Endodermal cell (in vitro differentiated cells): Measurements from ENCODE around the gene IL1RAPL2. TPM values are rescaled to one million over a fixed set of nuclear protein-coding genes. Genes with fewer than 3 reads are reported as not detected.

Experiments used
- DNase-seq: peaks from one replicate; pipeline ENCODE4 v3.0.0-alpha.2; 2017
- H3K27ac ChIP-seq: 2 replicates; pipeline ENCODE4 v1.5.1; 2013; ENCODE audit warnings: mild to moderate bottlenecking, low read depth, low read length, moderate library complexity
- H3K27me3 ChIP-seq: 2 replicates; pipeline ENCODE4 v1.6.1; 2013; ENCODE audit warnings: mild to moderate bottlenecking, low read length, moderate library complexity; ENCODE audit not compliant: insufficient read depth, control insufficient read depth, poor library complexity, severe bottlenecking
- H3K36me3 ChIP-seq: 2 replicates; pipeline ENCODE4 v1.7.0; 2013; ENCODE audit warnings: mild to moderate bottlenecking, low read length, moderate library complexity; ENCODE audit not compliant: control insufficient read depth, insufficient read depth
- H3K4me1 ChIP-seq: one replicate; pipeline ENCODE4 v1.7.0; 2013; ENCODE audit warnings: low read length; ENCODE audit not compliant: control insufficient read depth, insufficient read depth
- H3K4me3 ChIP-seq: 2 replicates; pipeline ENCODE4 v1.5.1; 2013; ENCODE audit warnings: mild to moderate bottlenecking, low read length, moderate library complexity
- H3K9ac ChIP-seq: 2 replicates; pipeline ENCODE4 v1.6.1; 2013; ENCODE audit warnings: mild to moderate bottlenecking, low read length, moderate library complexity; ENCODE audit not compliant: poor library complexity, severe bottlenecking; ENCODE audit errors: extremely low read depth
- H3K9me3 ChIP-seq: 2 replicates; pipeline ENCODE4 v1.6.1; 2013; ENCODE audit warnings: mild to moderate bottlenecking, low read length, moderate library complexity; ENCODE audit not compliant: control insufficient read depth
- H3K27ac Mint-ChIP-seq: 2 replicates; pipeline ENCODE4 v1.8.0; 2020; ENCODE audit warnings: mixed read lengths
- H3K27me3 Mint-ChIP-seq: 2 replicates; pipeline ENCODE4 v1.8.0; 2021; ENCODE audit warnings: mild to moderate bottlenecking, mixed read lengths; ENCODE audit not compliant: insufficient read depth
- H3K36me3 Mint-ChIP-seq: 2 replicates; pipeline ENCODE4 v1.8.0; 2020; ENCODE audit warnings: low read depth, mixed read lengths
- H3K4me1 Mint-ChIP-seq: 2 replicates; pipeline ENCODE4 v1.8.0; 2020; ENCODE audit warnings: mixed read lengths
- H3K4me3 Mint-ChIP-seq: 2 replicates; pipeline ENCODE4 v1.8.0; 2020; ENCODE audit warnings: mild to moderate bottlenecking, moderate library complexity, mixed read lengths
- H3K9me3 Mint-ChIP-seq: 2 replicates; pipeline ENCODE4 v1.8.0; 2020; ENCODE audit warnings: mild to moderate bottlenecking, mixed read lengths
- CTCF ChIP-seq: fragments of 200-600 bp; sonication (generic); conservative IDR thresholded peaks from 2 replicates; pipeline ENCODE4 v1.5.0; 2021; ENCODE audit warnings: antibody characterized with exemption, mild to moderate bottlenecking
- WGBS, 2 experiments: methylation state at CpG; one replicate each; pipeline versions ENCODE4 v1.1.5 to v1.1.7; 2013; ENCODE audit warnings: missing lambda C conversion rate in 2 of 2, mixed read lengths in 1 of 2; ENCODE audit not compliant: insufficient coverage in 1 of 2, insufficient read length in 1 of 2; 5-methylcytosine and 5-hydroxymethylcytosine counted together
- total RNA-seq, 2 donors: library from RNA; stranded (reverse); fragmentation: NEBNext Ultra II Directional in 1 of 2; extraction: Animal tissue kit (Norgen Biotek cat#: 25700) in 1 of 2; gene quantifications; 2 replicates in 1 of 2; 3 replicates in 1 of 2; pipeline ENCODE4 v1.2.1, GENCODE V29; 2021

Gene IL1RAPL2
- total RNA-seq, 2 donors from 2014 or later = 0.13 TPM; not detected in 1

- no peak overlapping the region for H3K27ac ChIP-seq
- no peaks in the 10 kb centered on the region for H3K9me3 ChIP-seq
- no peak overlapping the region for H3K4me3 ChIP-seq
- peaks cover 24% of the 10 kb centered on the region for H3K9me3 Mint-ChIP-seq
- H3K4me1 Mint-ChIP-seq = no peaks in the 10 kb centered on the region
- peak; percentile 75 for TF ChIP-seq CTCF
- no peaks in the 10 kb centered on the region for H3K4me1 ChIP-seq
- H3K27me3 ChIP-seq = no peaks in the 10 kb centered on the region
- H3K27me3 Mint-ChIP-seq = no peaks in the 10 kb centered on the region
- DNase-seq = peak; percentile 71
- no peaks in the 10 kb centered on the region for H3K36me3 ChIP-seq
- H3K36me3 Mint-ChIP-seq = no peaks in the 10 kb centered on the region
- no peak overlapping the region for H3K27ac Mint-ChIP-seq
- H3K9ac ChIP-seq = no peak overlapping the region
- H3K4me3 Mint-ChIP-seq = no peak overlapping the region
- WGBS, 2 experiments = 28% methylated on average over 2 of the region's 2 CpGs; no CpG with 5 or more reads in 1 of the 2 experiments
These were observed 625.9 kb downstream of the IL1RAPL2 start for GRCh38 chrX:105191878-105192277.

- DNase-seq = no peak
- Mint-ChIP-seq H3K4me1 (no peaks in the 10 kb centered on the region), H3K27me3 (no peaks in the 10 kb centered on the region), H3K27ac (no peak overlapping the region), H3K4me3 (no peak overlapping the region), H3K36me3 (no peaks in the 10 kb centered on the region), H3K9me3 (peaks cover 36% of the 10 kb centered on the region)
- Histone ChIP-seq H3K27me3 (no peaks in the 10 kb centered on the region), H3K27ac (no peak overlapping the region), H3K36me3 (no peaks in the 10 kb centered on the region), H3K9ac (no peak overlapping the region), H3K4me3 (no peak overlapping the region), H3K9me3 (no peaks in the 10 kb centered on the region), H3K4me1 (no peaks in the 10 kb centered on the region)
- no peak for TF ChIP-seq CTCF
These were observed 643.4 kb downstream of the IL1RAPL2 start for GRCh38 chrX:105209406-105209805.

- Mint-ChIP-seq H3K36me3 (no peaks in the 10 kb centered on the region), H3K9me3 (peaks cover 43% of the 10 kb centered on the region), H3K27ac (no peak overlapping the region), H3K4me3 (no peak overlapping the region), H3K4me1 (no peaks in the 10 kb centered on the region), H3K27me3 (peaks cover 2% of the 10 kb centered on the region)
- Histone ChIP-seq H3K4me1 (no peaks in the 10 kb centered on the region), H3K36me3 (no peaks in the 10 kb centered on the region), H3K9me3 (no peaks in the 10 kb centered on the region), H3K4me3 (no peak overlapping the region), H3K27me3 (no peaks in the 10 kb centered on the region), H3K27ac (no peak overlapping the region), H3K9ac (no peak overlapping the region)
- peak; percentile 48 for TF ChIP-seq CTCF
- 90% methylated on average over 2 of the region's 2 CpGs; no CpG with 5 or more reads in 1 of the 2 experiments for WGBS, 2 experiments
- DNase-seq = no peak
These were observed 644.3 kb downstream of the IL1RAPL2 start for GRCh38 chrX:105210258-105210657.
